ENCODE measurements around the gene CFAP97D2. TPM values are rescaled to one million over a fixed set of nuclear protein-coding genes. Genes with fewer than 3 reads are reported as not detected.
A peak's percentile ranks its signal among the peaks of the same experiment; 100 is the strongest.

Gene CFAP97D2
- total RNA-seq, 1 donor from 2014 or later, result not detected

DNA sequence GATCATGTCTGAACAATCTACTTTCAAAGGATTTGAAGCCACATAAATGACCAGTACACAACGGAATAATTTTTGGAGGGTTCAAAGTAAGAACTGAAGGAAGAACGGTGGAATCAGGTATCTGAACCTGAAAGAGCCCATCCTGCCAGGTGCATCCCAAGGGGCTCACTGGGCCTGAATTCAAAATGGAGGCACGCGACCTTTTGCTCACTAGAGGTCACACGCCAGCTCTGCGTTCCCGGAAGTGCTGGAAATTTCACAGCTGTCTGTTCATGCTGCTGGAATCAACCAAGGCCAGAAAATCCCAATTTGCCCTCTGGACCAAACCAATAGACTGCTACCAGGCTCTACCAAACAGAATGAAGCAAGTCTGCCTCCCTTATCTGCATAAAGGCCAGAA is 42.5 kb upstream of the CFAP97D2 start:
- intact Hi-C loops (cut with DNase I), result no loop called here
- DNase-seq (peak; percentile 37), ATAC-seq (no peak)
- TF ChIP-seq, protein P1, sequence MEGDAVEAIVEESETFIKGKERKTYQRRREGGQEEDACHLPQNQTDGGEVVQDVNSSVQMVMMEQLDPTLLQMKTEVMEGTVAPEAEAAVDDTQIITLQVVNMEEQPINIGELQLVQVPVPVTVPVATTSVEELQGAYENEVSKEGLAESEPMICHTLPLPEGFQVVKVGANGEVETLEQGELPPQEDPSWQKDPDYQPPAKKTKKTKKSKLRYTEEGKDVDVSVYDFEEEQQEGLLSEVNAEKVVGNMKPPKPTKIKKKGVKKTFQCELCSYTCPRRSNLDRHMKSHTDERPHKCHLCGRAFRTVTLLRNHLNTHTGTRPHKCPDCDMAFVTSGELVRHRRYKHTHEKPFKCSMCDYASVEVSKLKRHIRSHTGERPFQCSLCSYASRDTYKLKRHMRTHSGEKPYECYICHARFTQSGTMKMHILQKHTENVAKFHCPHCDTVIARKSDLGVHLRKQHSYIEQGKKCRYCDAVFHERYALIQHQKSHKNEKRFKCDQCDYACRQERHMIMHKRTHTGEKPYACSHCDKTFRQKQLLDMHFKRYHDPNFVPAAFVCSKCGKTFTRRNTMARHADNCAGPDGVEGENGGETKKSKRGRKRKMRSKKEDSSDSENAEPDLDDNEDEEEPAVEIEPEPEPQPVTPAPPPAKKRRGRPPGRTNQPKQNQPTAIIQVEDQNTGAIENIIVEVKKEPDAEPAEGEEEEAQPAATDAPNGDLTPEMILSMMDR (IDR thresholded peaks at IDR 0.05), result no peak
- Histone ChIP-seq H3K27ac (no peak overlapping the region), H3K27me3 (no peaks in the 10 kb centered on the region), H3K4me3 (no peak overlapping the region), H3K9me3 (no peaks in the 10 kb centered on the region), H3K4me1 (no peaks in the 10 kb centered on the region), H3K36me3 (no peaks in the 10 kb centered on the region)

DNA sequence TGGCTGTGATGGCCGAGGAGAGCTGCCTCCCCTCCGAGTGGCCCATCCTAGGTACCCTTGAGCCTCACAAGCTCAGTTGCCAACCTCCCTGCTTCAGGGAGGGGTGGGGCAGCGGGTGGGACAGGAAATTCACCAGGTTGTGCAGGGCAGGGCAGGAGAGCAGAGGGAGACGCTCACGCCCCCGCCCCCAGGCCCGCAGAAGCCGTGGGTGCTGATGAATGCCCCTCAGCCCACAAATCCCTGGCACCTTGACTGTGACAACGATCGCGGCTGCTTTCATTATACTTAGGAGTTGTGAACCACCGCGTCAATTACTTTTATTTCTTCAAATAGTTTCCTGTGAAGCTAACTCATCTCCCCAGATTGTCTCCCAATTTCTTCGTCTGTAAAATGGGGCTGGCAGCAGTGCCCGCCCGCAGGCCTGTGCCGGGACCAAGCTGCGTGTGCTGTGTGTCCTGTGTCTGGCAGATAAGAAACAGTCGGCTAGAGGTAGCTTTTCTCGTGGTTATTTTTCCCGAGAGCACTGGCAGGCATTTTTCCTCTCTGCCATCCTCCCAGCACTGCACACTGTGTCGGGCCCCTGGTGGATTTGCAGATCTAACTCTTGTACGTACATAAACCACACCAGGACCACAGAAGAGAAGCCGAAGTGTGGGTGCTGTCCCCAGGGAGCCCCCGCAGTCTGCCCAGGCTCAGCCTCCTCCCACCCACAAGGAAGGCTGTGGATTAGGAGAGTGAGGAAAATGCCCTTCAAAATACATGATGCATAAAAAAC is 38.7 kb upstream of the CFAP97D2 start:
- H3K4me1 ChIP-seq, result peaks cover 13% of the 10 kb centered on the region
- TF ChIP-seq, protein P1 (IDR thresholded peaks at IDR 0.05), result no peak
- H3K9me3 ChIP-seq, result no peaks in the 10 kb centered on the region
- no peak for DNase-seq
- H3K27me3 ChIP-seq, result no peaks in the 10 kb centered on the region
- intact Hi-C loops (cut with DNase I), result no loop called here
- no peak overlapping the region for H3K27ac ChIP-seq
- no peak overlapping the region for H3K4me3 ChIP-seq
- H3K36me3 ChIP-seq, result no peaks in the 10 kb centered on the region
- ATAC-seq, result no peak

DNA sequence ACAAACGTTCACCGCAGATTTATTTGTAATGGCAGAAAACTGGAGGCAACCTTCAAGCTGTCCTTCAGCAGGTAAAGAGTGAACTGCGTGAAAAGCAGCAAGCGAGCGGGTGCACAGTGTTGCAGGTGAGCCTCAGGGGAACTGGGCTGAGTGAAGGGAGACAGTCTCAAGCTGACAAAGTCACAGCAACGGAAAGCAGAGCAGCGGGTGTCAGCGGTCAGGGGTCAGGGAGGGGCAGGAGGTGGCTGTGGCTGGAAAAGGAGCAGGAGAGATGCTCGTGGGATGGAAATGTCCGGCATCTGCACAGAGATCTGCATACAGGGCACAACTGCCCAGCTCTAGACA is 38.2 kb upstream of the CFAP97D2 start:
- H3K36me3 ChIP-seq, result no peaks in the 10 kb centered on the region
- H3K27ac ChIP-seq, result no peak overlapping the region
- DNase-seq (no peak), ATAC-seq (no peak)
- peaks cover 13% of the 10 kb centered on the region for H3K4me1 ChIP-seq
- TF ChIP-seq, protein P1 (IDR thresholded peaks at IDR 0.05), result no peak
- H3K27me3 ChIP-seq, result no peaks in the 10 kb centered on the region
- intact Hi-C loops (cut with DNase I), result no loop called here
- no peaks in the 10 kb centered on the region for H3K9me3 ChIP-seq
- H3K4me3 ChIP-seq, result no peak overlapping the region

DNA sequence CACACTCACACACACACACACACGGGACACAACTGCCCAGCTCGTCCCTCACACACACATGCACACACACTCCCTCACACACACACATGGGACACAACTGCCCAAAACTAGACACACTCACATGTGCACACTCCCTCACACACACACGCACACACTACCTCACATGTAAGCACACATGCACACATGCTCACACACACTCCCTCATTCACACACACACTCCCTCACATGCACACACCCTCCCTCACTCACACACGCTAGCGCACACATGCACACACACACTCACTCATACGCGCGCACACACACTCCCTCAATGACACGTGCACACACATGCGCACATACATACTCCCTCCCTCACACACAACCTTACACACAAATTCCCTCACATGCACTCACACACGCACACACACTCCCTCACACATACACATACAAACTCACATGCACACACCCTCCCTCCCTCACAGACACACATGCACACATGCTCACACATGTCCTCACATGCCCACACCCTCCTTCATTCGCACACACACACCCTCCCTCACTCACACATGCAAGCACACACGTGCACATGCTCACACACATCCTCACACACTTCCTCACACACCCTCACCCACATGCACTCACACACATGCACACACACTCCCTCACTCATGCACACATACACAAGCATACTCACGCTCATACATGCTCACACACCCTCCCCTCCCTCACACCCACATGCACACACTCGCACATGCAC is 37.6 kb upstream of the CFAP97D2 start:
- TF ChIP-seq, protein P1 (IDR thresholded peaks at IDR 0.05), result no peak
- intact Hi-C loops (cut with DNase I), result no loop called here
- no peak for ATAC-seq
- H3K27me3 ChIP-seq, result no peaks in the 10 kb centered on the region
- no peaks in the 10 kb centered on the region for H3K9me3 ChIP-seq
- no peak overlapping the region for H3K27ac ChIP-seq
- DNase-seq, result no peak
- H3K36me3 ChIP-seq, result no peaks in the 10 kb centered on the region
- peaks cover 13% of the 10 kb centered on the region for H3K4me1 ChIP-seq
- no peak overlapping the region for H3K4me3 ChIP-seq

DNA sequence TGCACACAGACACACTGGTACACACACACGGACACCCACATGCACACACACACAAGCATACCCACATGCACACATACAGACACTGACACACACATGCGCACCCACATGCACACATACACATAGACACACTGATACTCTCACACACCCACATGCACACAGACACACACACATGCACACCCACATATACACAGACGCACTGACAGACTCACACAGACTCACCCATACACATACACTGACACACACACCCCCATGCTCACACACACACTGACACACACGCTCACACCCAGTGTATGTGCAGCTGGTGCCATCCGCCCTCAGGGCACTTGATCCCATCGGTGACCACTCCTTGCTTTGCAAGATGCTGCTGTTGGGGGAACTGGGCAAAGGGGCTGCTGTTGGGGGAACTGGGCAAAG is 36.9 kb upstream of the CFAP97D2 start:
- intact Hi-C loops (cut with DNase I), result no loop called here
- TF ChIP-seq, protein P1 (IDR thresholded peaks at IDR 0.05), result no peak
- Histone ChIP-seq H3K4me3 (no peak overlapping the region), H3K36me3 (no peaks in the 10 kb centered on the region), H3K9me3 (no peaks in the 10 kb centered on the region), H3K27me3 (no peaks in the 10 kb centered on the region), H3K4me1 (peaks cover 13% of the 10 kb centered on the region), H3K27ac (no peak overlapping the region)
- DNase-seq (peak; percentile 51), ATAC-seq (peak; percentile 5)

Measured in upper lobe of right lung (tissue), 1 donor.